ENCODE data around the gene WFIKKN2. TPM values are rescaled to one million over a fixed set of nuclear protein-coding genes. Genes with fewer than 3 reads are reported as not detected.

Gene WFIKKN2
- total and polyA plus RNA-seq, 2 of the 13 experiments (the other 11 are each of a cell fraction or from before 2014, with no cell fraction given), result not detected

GRCh38 chr17:50889528-50890118, 54.2 kb downstream of the WFIKKN2 start (continued):
- TF ChIP-seq TFE3 (CRISPR knock-in tag; IDR thresholded peaks at IDR 0.05) (0 out of 2 replicates have a peak, but pooled peaks have one; percentile 8), PCBP1 (IDR thresholded peaks at IDR 0.05; ENCODE audit: borderline replicate concordance, low read depth, low read length) (no peak), ESRRA (CRISPR knock-in tag; IDR thresholded peaks at IDR 0.05; ENCODE audit: low read depth) (peak; percentile 85), ZSCAN20 (CRISPR knock-in tag; IDR thresholded peaks at IDR 0.05; ENCODE audit: borderline replicate concordance) (no peak), ONECUT2 (CRISPR knock-in tag; IDR thresholded peaks at IDR 0.05) (no peak), TSC22D2 (CRISPR knock-in tag; IDR thresholded peaks at IDR 0.05; ENCODE audit: borderline replicate concordance) (no peak), NFATC3 (CRISPR knock-in tag; IDR thresholded peaks at IDR 0.05) (no peak), U2AF2 (IDR thresholded peaks at IDR 0.05; ENCODE audit: low read depth, low read length) (no peak), JUN (CRISPR knock-in tag; IDR thresholded peaks at IDR 0.05) (no peak), CENPX (CRISPR knock-in tag; IDR thresholded peaks at IDR 0.05) (no peak), NFIC (IDR thresholded peaks at IDR 0.05; ENCODE audit: low read length) (no peak), MTA1 (CRISPR knock-in tag; IDR thresholded peaks at IDR 0.05; ENCODE audit: borderline replicate concordance) (peak; percentile 46; the same call in 1 of the 2 replicates), SETDB1 (CRISPR knock-in tag; IDR thresholded peaks at IDR 0.05; ENCODE audit: borderline replicate concordance) (no peak), ZNF570 (CRISPR knock-in tag; IDR thresholded peaks at IDR 0.05; ENCODE audit: borderline replicate concordance) (no peak), ZNF644 (CRISPR knock-in tag; IDR thresholded peaks at IDR 0.05; ENCODE audit: low read depth) (peak; percentile 37; the same call in 1 of the 2 replicates)
- TF ChIP-seq, protein P1, sequence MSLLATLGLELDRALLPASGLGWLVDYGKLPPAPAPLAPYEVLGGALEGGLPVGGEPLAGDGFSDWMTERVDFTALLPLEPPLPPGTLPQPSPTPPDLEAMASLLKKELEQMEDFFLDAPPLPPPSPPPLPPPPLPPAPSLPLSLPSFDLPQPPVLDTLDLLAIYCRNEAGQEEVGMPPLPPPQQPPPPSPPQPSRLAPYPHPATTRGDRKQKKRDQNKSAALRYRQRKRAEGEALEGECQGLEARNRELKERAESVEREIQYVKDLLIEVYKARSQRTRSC (CRISPR knock-in tag; IDR thresholded peaks at IDR 0.05; ENCODE audit: low read depth), result no peak
- TF ChIP-seq, protein P2, sequence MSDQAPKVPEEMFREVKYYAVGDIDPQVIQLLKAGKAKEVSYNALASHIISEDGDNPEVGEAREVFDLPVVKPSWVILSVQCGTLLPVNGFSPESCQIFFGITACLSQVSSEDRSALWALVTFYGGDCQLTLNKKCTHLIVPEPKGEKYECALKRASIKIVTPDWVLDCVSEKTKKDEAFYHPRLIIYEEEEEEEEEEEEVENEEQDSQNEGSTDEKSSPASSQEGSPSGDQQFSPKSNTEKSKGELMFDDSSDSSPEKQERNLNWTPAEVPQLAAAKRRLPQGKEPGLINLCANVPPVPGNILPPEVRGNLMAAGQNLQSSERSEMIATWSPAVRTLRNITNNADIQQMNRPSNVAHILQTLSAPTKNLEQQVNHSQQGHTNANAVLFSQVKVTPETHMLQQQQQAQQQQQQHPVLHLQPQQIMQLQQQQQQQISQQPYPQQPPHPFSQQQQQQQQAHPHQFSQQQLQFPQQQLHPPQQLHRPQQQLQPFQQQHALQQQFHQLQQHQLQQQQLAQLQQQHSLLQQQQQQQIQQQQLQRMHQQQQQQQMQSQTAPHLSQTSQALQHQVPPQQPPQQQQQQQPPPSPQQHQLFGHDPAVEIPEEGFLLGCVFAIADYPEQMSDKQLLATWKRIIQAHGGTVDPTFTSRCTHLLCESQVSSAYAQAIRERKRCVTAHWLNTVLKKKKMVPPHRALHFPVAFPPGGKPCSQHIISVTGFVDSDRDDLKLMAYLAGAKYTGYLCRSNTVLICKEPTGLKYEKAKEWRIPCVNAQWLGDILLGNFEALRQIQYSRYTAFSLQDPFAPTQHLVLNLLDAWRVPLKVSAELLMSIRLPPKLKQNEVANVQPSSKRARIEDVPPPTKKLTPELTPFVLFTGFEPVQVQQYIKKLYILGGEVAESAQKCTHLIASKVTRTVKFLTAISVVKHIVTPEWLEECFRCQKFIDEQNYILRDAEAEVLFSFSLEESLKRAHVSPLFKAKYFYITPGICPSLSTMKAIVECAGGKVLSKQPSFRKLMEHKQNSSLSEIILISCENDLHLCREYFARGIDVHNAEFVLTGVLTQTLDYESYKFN (CRISPR knock-in tag; conservative IDR thresholded peaks at IDR 0.05), result peak; percentile 85
- TF ChIP-seq, protein P3, sequence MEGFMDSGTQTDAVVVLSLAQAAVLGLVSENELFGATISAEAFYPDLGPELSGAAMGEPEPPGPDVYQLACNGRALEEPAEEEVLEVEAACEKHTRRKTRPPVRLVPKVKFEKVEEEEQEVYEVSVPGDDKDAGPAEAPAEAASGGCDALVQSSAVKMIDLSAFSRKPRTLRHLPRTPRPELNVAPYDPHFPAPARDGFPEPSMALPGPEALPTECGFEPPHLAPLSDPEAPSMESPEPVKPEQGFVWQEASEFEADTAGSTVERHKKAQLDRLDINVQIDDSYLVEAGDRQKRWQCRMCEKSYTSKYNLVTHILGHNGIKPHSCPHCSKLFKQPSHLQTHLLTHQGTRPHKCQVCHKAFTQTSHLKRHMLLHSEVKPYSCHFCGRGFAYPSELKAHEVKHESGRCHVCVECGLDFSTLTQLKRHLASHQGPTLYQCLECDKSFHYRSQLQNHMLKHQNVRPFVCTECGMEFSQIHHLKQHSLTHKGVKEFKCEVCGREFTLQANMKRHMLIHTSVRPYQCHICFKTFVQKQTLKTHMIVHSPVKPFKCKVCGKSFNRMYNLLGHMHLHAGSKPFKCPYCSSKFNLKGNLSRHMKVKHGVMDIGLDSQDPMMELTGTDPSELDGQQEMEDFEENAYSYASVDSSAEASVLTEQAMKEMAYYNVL (CRISPR knock-in tag; IDR thresholded peaks at IDR 0.05; ENCODE audit: borderline replicate concordance), result no peak
- TF ChIP-seq, protein P4, sequence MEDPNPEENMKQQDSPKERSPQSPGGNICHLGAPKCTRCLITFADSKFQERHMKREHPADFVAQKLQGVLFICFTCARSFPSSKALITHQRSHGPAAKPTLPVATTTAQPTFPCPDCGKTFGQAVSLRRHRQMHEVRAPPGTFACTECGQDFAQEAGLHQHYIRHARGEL (CRISPR knock-in tag; IDR thresholded peaks at IDR 0.05), result no peak
- TF ChIP-seq, protein P5, sequence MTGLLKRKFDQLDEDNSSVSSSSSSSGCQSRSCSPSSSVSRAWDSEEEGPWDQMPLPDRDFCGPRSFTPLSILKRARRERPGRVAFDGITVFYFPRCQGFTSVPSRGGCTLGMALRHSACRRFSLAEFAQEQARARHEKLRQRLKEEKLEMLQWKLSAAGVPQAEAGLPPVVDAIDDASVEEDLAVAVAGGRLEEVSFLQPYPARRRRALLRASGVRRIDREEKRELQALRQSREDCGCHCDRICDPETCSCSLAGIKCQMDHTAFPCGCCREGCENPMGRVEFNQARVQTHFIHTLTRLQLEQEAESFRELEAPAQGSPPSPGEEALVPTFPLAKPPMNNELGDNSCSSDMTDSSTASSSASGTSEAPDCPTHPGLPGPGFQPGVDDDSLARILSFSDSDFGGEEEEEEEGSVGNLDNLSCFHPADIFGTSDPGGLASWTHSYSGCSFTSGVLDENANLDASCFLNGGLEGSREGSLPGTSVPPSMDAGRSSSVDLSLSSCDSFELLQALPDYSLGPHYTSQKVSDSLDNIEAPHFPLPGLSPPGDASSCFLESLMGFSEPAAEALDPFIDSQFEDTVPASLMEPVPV (CRISPR knock-in tag; IDR thresholded peaks at IDR 0.05), result peak; percentile 86
